H1 (cell line): ENCODE results near the gene RPL18. TPM values are rescaled to one million over a fixed set of nuclear protein-coding genes. Genes with fewer than 3 reads are reported as not detected.

Source experiments
- polyA plus RNA-seq, 7 experiments: library from polyadenylated mRNA; depleted of rRNA in 3 of 7; stranded (reverse) in 5 of 7; unstranded in 2 of 7; fragments of >200 nt in 5 of 7; fragments of 200-250 nt in 2 of 7; gene quantifications; 1 replicate in 5 of 7; 2 replicates in 1 of 7; 4 replicates in 1 of 7; pipeline versions ENCODE4 v1.2.1 to v1.2.3, GENCODE V29; 2011 to 2013; ENCODE audit warnings: missing spikeins in 2 of 7, mixed read lengths in 2 of 7
- total RNA-seq: library from RNA; stranded (reverse); fragmentation: NEBNext Ultra II Directional; extraction: Animal tissue kit (Norgen Biotek cat#: 25700); gene quantifications from 2 replicates; pipeline ENCODE4 v1.2.1, GENCODE V29; 2021
- TF ChIP-seq, protein P1 (sequence below): fragments of 300-600 bp; sonication (generic); IDR thresholded peaks from 2 replicates; pipeline ENCODE4 v1.7.1; 2012; ENCODE audit warnings: low read length, moderate library complexity, mild to moderate bottlenecking, inconsistent platforms; ENCODE audit not compliant: insufficient replicate concordance

Gene RPL18
- total and polyA plus RNA-seq, 2 of the 8 experiments (the other 6 are each of a cell fraction or from before 2014, with no cell fraction given) = 1,669 to 2,789 TPM

GRCh38 chr19:48619692-48620585, 961 bp upstream of the RPL18 start (continued):
- TF ChIP-seq, protein P1, sequence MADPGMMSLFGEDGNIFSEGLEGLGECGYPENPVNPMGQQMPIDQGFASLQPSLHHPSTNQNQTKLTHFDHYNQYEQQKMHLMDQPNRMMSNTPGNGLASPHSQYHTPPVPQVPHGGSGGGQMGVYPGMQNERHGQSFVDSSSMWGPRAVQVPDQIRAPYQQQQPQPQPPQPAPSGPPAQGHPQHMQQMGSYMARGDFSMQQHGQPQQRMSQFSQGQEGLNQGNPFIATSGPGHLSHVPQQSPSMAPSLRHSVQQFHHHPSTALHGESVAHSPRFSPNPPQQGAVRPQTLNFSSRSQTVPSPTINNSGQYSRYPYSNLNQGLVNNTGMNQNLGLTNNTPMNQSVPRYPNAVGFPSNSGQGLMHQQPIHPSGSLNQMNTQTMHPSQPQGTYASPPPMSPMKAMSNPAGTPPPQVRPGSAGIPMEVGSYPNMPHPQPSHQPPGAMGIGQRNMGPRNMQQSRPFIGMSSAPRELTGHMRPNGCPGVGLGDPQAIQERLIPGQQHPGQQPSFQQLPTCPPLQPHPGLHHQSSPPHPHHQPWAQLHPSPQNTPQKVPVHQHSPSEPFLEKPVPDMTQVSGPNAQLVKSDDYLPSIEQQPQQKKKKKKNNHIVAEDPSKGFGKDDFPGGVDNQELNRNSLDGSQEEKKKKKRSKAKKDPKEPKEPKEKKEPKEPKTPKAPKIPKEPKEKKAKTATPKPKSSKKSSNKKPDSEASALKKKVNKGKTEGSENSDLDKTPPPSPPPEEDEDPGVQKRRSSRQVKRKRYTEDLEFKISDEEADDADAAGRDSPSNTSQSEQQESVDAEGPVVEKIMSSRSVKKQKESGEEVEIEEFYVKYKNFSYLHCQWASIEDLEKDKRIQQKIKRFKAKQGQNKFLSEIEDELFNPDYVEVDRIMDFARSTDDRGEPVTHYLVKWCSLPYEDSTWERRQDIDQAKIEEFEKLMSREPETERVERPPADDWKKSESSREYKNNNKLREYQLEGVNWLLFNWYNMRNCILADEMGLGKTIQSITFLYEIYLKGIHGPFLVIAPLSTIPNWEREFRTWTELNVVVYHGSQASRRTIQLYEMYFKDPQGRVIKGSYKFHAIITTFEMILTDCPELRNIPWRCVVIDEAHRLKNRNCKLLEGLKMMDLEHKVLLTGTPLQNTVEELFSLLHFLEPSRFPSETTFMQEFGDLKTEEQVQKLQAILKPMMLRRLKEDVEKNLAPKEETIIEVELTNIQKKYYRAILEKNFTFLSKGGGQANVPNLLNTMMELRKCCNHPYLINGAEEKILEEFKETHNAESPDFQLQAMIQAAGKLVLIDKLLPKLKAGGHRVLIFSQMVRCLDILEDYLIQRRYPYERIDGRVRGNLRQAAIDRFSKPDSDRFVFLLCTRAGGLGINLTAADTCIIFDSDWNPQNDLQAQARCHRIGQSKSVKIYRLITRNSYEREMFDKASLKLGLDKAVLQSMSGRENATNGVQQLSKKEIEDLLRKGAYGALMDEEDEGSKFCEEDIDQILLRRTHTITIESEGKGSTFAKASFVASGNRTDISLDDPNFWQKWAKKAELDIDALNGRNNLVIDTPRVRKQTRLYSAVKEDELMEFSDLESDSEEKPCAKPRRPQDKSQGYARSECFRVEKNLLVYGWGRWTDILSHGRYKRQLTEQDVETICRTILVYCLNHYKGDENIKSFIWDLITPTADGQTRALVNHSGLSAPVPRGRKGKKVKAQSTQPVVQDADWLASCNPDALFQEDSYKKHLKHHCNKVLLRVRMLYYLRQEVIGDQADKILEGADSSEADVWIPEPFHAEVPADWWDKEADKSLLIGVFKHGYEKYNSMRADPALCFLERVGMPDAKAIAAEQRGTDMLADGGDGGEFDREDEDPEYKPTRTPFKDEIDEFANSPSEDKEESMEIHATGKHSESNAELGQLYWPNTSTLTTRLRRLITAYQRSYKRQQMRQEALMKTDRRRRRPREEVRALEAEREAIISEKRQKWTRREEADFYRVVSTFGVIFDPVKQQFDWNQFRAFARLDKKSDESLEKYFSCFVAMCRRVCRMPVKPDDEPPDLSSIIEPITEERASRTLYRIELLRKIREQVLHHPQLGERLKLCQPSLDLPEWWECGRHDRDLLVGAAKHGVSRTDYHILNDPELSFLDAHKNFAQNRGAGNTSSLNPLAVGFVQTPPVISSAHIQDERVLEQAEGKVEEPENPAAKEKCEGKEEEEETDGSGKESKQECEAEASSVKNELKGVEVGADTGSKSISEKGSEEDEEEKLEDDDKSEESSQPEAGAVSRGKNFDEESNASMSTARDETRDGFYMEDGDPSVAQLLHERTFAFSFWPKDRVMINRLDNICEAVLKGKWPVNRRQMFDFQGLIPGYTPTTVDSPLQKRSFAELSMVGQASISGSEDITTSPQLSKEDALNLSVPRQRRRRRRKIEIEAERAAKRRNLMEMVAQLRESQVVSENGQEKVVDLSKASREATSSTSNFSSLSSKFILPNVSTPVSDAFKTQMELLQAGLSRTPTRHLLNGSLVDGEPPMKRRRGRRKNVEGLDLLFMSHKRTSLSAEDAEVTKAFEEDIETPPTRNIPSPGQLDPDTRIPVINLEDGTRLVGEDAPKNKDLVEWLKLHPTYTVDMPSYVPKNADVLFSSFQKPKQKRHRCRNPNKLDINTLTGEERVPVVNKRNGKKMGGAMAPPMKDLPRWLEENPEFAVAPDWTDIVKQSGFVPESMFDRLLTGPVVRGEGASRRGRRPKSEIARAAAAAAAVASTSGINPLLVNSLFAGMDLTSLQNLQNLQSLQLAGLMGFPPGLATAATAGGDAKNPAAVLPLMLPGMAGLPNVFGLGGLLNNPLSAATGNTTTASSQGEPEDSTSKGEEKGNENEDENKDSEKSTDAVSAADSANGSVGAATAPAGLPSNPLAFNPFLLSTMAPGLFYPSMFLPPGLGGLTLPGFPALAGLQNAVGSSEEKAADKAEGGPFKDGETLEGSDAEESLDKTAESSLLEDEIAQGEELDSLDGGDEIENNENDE = no peak
